Naive thymus-derived CD4-positive, alpha-beta T cell (primary cell): ENCODE results near the gene RAVER2. TPM values are rescaled to one million over a fixed set of nuclear protein-coding genes. Genes with fewer than 3 reads are reported as not detected.

ENCODE experiments used
- ATAC-seq: fragments of 150-1000 bp; cut with Tn5 transposase; 2 replicates; pipeline ENCODE4 v1.10.0; 2021; ENCODE audit warnings: mild to moderate bottlenecking, moderate library complexity
- CTCF ChIA-PET: fragments of 350-600 bp; sonication (Branson Sonifier 250); formaldehyde crosslinking; loops from one replicate; lab custom pipeline; 2021; ENCODE audit warnings: antibody characterized with exemption; lab: Charles Lee
- POLR2A ChIA-PET: fragments of 350-600 bp; sonication (Branson Sonifier 250); formaldehyde crosslinking; loops from one replicate; lab custom pipeline; 2021; ENCODE audit warnings: antibody characterized with exemption, inconsistent platforms; lab: Charles Lee
- DNase-seq, 9 donors: peaks; one replicate each; pipeline versions ENCODE4 v3.0.0 to v3.0.0-alpha.2; 2020 to 2022; ENCODE audit warnings: mixed read lengths in 1 of 9
- H3K27ac ChIP-seq: one replicate; pipeline ENCODE4 v1.7.0; 2013; ENCODE audit warnings: mild to moderate bottlenecking, low read depth, low read length, moderate library complexity
- H3K27me3 ChIP-seq, 2 donors: one replicate each; pipeline ENCODE4 v1.7.0; 2013; ENCODE audit warnings: low read length in 2 of 2, mild to moderate bottlenecking in 2 of 2, moderate library complexity in 2 of 2; ENCODE audit not compliant: control insufficient read depth in 2 of 2, insufficient read depth in 2 of 2
- H3K36me3 ChIP-seq, 3 experiments: 1 replicate in 2 of 3; 2 replicates in 1 of 3; pipeline ENCODE4 v1.7.0; 2013; ENCODE audit warnings: low read length in 3 of 3, mild to moderate bottlenecking in 3 of 3, moderate library complexity in 1 of 3; ENCODE audit not compliant: insufficient read depth in 3 of 3, control insufficient read depth in 2 of 3
- H3K4me1 ChIP-seq, 2 donors: one replicate each; pipeline ENCODE4 v1.7.0; 2013; ENCODE audit warnings: low read length in 2 of 2, mild to moderate bottlenecking in 2 of 2, moderate library complexity in 1 of 2; ENCODE audit not compliant: control insufficient read depth in 2 of 2, insufficient read depth in 2 of 2
- H3K4me3 ChIP-seq: 2 replicates; pipeline ENCODE4 v1.7.0; 2013; ENCODE audit warnings: mild to moderate bottlenecking, low read length
- H3K9me3 ChIP-seq, 3 experiments: 1 replicate in 2 of 3; 2 replicates in 1 of 3; pipeline ENCODE4 v1.7.0; 2013; ENCODE audit warnings: low read length in 3 of 3; ENCODE audit not compliant: control insufficient read depth in 2 of 3
- H3K27ac Mint-ChIP-seq, 9 donors: one replicate each; pipeline ENCODE4 v1.8.0; 2020 to 2022; ENCODE audit warnings: mixed read lengths in 9 of 9, mild to moderate bottlenecking in 8 of 9, moderate library complexity in 5 of 9, inconsistent platforms in 2 of 9
- H3K27me3 Mint-ChIP-seq, 5 donors: one replicate each; pipeline ENCODE4 v1.8.0; 2021 to 2022; ENCODE audit warnings: mixed read lengths in 5 of 5, mild to moderate bottlenecking in 1 of 5
- H3K36me3 Mint-ChIP-seq, 5 donors: one replicate each; pipeline ENCODE4 v1.8.0; 2020 to 2022; ENCODE audit warnings: mixed read lengths in 5 of 5, mild to moderate bottlenecking in 3 of 5, inconsistent platforms in 1 of 5
- H3K4me1 Mint-ChIP-seq, 7 donors: one replicate each; pipeline ENCODE4 v1.8.0; 2020 to 2022; ENCODE audit warnings: mixed read lengths in 7 of 7, mild to moderate bottlenecking in 3 of 7, inconsistent platforms in 1 of 7
- H3K4me3 Mint-ChIP-seq, 10 donors: one replicate each; pipeline ENCODE4 v1.8.0; 2020 to 2022; ENCODE audit warnings: mild to moderate bottlenecking in 10 of 10, mixed read lengths in 10 of 10, moderate library complexity in 6 of 10, inconsistent platforms in 2 of 10
- H3K9me3 Mint-ChIP-seq, 11 donors: one replicate each; pipeline ENCODE4 v1.8.0; 2020 to 2022; ENCODE audit warnings: mixed read lengths in 11 of 11, mild to moderate bottlenecking in 4 of 11, inconsistent platforms in 1 of 11, moderate library complexity in 1 of 11
- intact Hi-C, 2 donors: fragments of 100-400 bp; cut with micrococcal nuclease; formaldehyde crosslinking; loops; one replicate each; pipeline ENCODE4 v1.15.1; 2023
- polyA plus RNA-seq, 2 donors: library from polyadenylated mRNA; unstranded; fragments of 300-500 nt; fragmentation: Illumina TruSeq; gene quantifications; one replicate each; pipeline ENCODE4 v1.2.3, GENCODE V29; 2021
- total RNA-seq, 6 experiments: library from RNA in 5 of 6; stranded (reverse) in 5 of 6; gene quantifications; 1 replicate in 5 of 6; 2 replicates in 1 of 6; pipeline ENCODE4 v1.2.3 and lab custom pipeline; 2021 to 2026

The RAVER2 gene
- total and polyA plus RNA-seq, 7 experiments from 2014 or later = 0.29 to 1.9 (median 0.93) TPM

GRCh38 chr1:64823691-64824476 lies 79.0 kb downstream of the RAVER2 start:
- ATAC-seq (peak; percentile 80), DNase-seq (peak in 8 of 9 donors; percentile 38 to 74 (median 64))
- Mint-ChIP-seq H3K27ac (peak overlapping the region in 7 of 9 donors; percentile 5 to 77 (median 39)), H3K36me3 (peaks cover 0 to 2% (median 0%) of the 10 kb centered on the region in 5 donors), H3K4me3 (peak overlapping the region in 3 of 10 donors; percentile 30 to 44 (median 44)), H3K9me3 (peaks cover 0 to 4% (median 0%) of the 10 kb centered on the region in 11 donors), H3K4me1 (peaks cover 13 to 31% (median 26%) of the 10 kb centered on the region in 7 donors), H3K27me3 (peaks cover 0 to 2% (median 0%) of the 10 kb centered on the region in 5 donors)
- intact Hi-C loops = loop anchor here (1.0 to 10.0 kb wide), 9 partner anchors 80 to 1169 kb away; partner anchors contain the start of genes CACHD1 (in 1 of the 2) and JAK1 (in 1 of the 2)
- no peaks in the 10 kb centered on the region for H3K36me3 ChIP-seq
- H3K27ac ChIP-seq = no peak overlapping the region
- H3K27me3 ChIP-seq = no peaks in the 10 kb centered on the region
- ChIA-PET CTCF (interaction anchor here (0.6 to 1.9 kb wide), 8 partner anchors 8 to 557 kb away, joined by 3 to 12 read pairs (median 4); partner anchors contain the start of gene RAVER2), POLR2A (interaction anchor here (0.8 to 0.9 kb wide), 2 partner anchors 11 to 145 kb away, joined by 3 to 4 read pairs; no protein-coding TSS in a partner anchor)
- no peaks in the 10 kb centered on the region for H3K9me3 ChIP-seq
- peaks cover 5 to 17% of the 10 kb centered on the region in 2 donors for H3K4me1 ChIP-seq
- H3K4me3 ChIP-seq = no peak overlapping the region

- H3K9me3 Mint-ChIP-seq = peaks cover 0 to 6% (median 0%) of the 10 kb centered on the region in 11 donors
- H3K4me1 ChIP-seq = peaks cover 20 to 22% of the 10 kb centered on the region in 2 donors
- H3K9me3 ChIP-seq = no peaks in the 10 kb centered on the region
- peaks cover 23 to 52% (median 41%) of the 10 kb centered on the region in 7 donors for H3K4me1 Mint-ChIP-seq
- peak overlapping the region; percentile 14 to 64 (median 37) for H3K27ac Mint-ChIP-seq
- no peaks in the 10 kb centered on the region for H3K36me3 ChIP-seq
- H3K4me3 ChIP-seq = no peak overlapping the region
- intact Hi-C loops = loop anchor here (5.0 to 10.0 kb wide), 2 partner anchors 215 to 1172 kb away; no protein-coding TSS in a partner anchor
- H3K27me3 ChIP-seq = no peaks in the 10 kb centered on the region
- POLR2A ChIA-PET = no interaction called here
- H3K4me3 Mint-ChIP-seq = peak overlapping the region in 7 of 10 donors; percentile 2 to 51 (median 34)
- DNase-seq (no peak), ATAC-seq (peak; percentile 69)
- CTCF ChIA-PET = interaction anchor here (0.9 kb wide), 1 partner anchor 141 kb away, joined by 8 read pairs; no protein-coding TSS in a partner anchor
- peaks cover 0 to 2% (median 0%) of the 10 kb centered on the region in 5 donors for H3K36me3 Mint-ChIP-seq
- H3K27me3 Mint-ChIP-seq = peaks cover 0 to 2% (median 0%) of the 10 kb centered on the region in 5 donors
- no peak overlapping the region for H3K27ac ChIP-seq
Observed at GRCh38 chr1:64826991-64827390, 82.1 kb downstream of the RAVER2 start.

- Mint-ChIP-seq H3K36me3 (peaks cover 0 to 12% (median 4%) of the 10 kb centered on the region in 5 donors), H3K4me1 (peaks cover 23 to 52% (median 41%) of the 10 kb centered on the region in 7 donors), H3K4me3 (peak overlapping the region in 9 of 10 donors; percentile 15 to 73 (median 41)), H3K9me3 (peaks cover 0 to 4% (median 0%) of the 10 kb centered on the region in 11 donors), H3K27ac (peak overlapping the region; percentile 15 to 80 (median 69)), H3K27me3 (no peaks in the 10 kb centered on the region)
- Histone ChIP-seq H3K27ac (no peak overlapping the region), H3K27me3 (no peaks in the 10 kb centered on the region), H3K4me3 (no peak overlapping the region), H3K4me1 (peaks cover 20 to 22% of the 10 kb centered on the region in 2 donors), H3K9me3 (no peaks in the 10 kb centered on the region), H3K36me3 (peaks cover 6 to 14% (median 12%) of the 10 kb centered on the region in 3 experiments)
- ChIA-PET CTCF (interaction anchor here (1.5 kb wide), 1 partner anchor 559 kb away, joined by 3 read pairs; no protein-coding TSS in a partner anchor), POLR2A (no interaction called here)
- DNase-seq (peak in 1 of 9 donors; percentile 34), ATAC-seq (peak; percentile 44)
- intact Hi-C loops = loop anchor here (5.0 to 10.0 kb wide), 2 partner anchors 213 to 1174 kb away; no protein-coding TSS in a partner anchor
Observed at GRCh38 chr1:64828829-64829228, 84.0 kb downstream of the RAVER2 start.

- Mint-ChIP-seq H3K4me1 (peaks cover 19 to 47% (median 37%) of the 10 kb centered on the region in 7 donors), H3K36me3 (peaks cover 0 to 19% (median 5%) of the 10 kb centered on the region in 5 donors), H3K27ac (peak overlapping the region; percentile 14 to 80 (median 56)), H3K9me3 (peaks cover 0 to 4% (median 0%) of the 10 kb centered on the region in 11 donors), H3K27me3 (no peaks in the 10 kb centered on the region), H3K4me3 (peak overlapping the region in 4 of 10 donors; percentile 26 to 73 (median 42))
- peak in 1 of 9 donors; percentile 18 for DNase-seq
- H3K27me3 ChIP-seq = no peaks in the 10 kb centered on the region
- intact Hi-C loops = loop anchor here (5.0 to 10.0 kb wide), 2 partner anchors 213 to 1175 kb away; no protein-coding TSS in a partner anchor
- ChIA-PET POLR2A (no interaction called here), CTCF (interaction anchor here (1.5 kb wide), 1 partner anchor 559 kb away, joined by 3 read pairs; no protein-coding TSS in a partner anchor)
- peaks cover 20 to 22% of the 10 kb centered on the region in 2 donors for H3K4me1 ChIP-seq
- H3K36me3 ChIP-seq = peaks cover 6 to 21% (median 12%) of the 10 kb centered on the region in 3 experiments
- ATAC-seq = no peak
- no peak overlapping the region for H3K27ac ChIP-seq
- no peak overlapping the region for H3K4me3 ChIP-seq
- no peaks in the 10 kb centered on the region for H3K9me3 ChIP-seq
Observed at GRCh38 chr1:64829411-64830029, 84.6 kb downstream of the RAVER2 start.

GRCh38 chr1:64830030-64830651 lies 85.3 kb downstream of the RAVER2 start:
- Histone ChIP-seq H3K4me3 (no peak overlapping the region), H3K4me1 (peaks cover 20 to 22% of the 10 kb centered on the region in 2 donors), H3K36me3 (peaks cover 8 to 27% (median 18%) of the 10 kb centered on the region in 3 experiments), H3K27me3 (no peaks in the 10 kb centered on the region), H3K9me3 (no peaks in the 10 kb centered on the region), H3K27ac (no peak overlapping the region)
- DNase-seq (no peak), ATAC-seq (no peak)
- ChIA-PET POLR2A (interaction anchor here (1.0 kb wide), 1 partner anchor 136 kb away, joined by 4 read pairs; no protein-coding TSS in a partner anchor), CTCF (interaction anchor here (0.6 to 0.8 kb wide), 2 partner anchors 152 to 215 kb away, joined by 3 read pairs; no protein-coding TSS in a partner anchor)
- peaks cover 19 to 47% (median 37%) of the 10 kb centered on the region in 7 donors for H3K4me1 Mint-ChIP-seq
- H3K36me3 Mint-ChIP-seq = peaks cover 0 to 21% (median 5%) of the 10 kb centered on the region in 5 donors
- H3K27me3 Mint-ChIP-seq = no peaks in the 10 kb centered on the region
- H3K27ac Mint-ChIP-seq = peak overlapping the region in 8 of 9 donors; percentile 24 to 77 (median 60)
- peak overlapping the region in 2 of 10 donors; percentile 23 to 48 for H3K4me3 Mint-ChIP-seq
- H3K9me3 Mint-ChIP-seq = peaks cover 0 to 4% (median 0%) of the 10 kb centered on the region in 11 donors
- intact Hi-C loops = no loop called here
